ENCODE measurements around the gene BMPR2.

GRCh38 chr2:202387608-202388342 is 11.6 kb downstream of the BMPR2 start:
- TF ChIP-seq, protein P1, sequence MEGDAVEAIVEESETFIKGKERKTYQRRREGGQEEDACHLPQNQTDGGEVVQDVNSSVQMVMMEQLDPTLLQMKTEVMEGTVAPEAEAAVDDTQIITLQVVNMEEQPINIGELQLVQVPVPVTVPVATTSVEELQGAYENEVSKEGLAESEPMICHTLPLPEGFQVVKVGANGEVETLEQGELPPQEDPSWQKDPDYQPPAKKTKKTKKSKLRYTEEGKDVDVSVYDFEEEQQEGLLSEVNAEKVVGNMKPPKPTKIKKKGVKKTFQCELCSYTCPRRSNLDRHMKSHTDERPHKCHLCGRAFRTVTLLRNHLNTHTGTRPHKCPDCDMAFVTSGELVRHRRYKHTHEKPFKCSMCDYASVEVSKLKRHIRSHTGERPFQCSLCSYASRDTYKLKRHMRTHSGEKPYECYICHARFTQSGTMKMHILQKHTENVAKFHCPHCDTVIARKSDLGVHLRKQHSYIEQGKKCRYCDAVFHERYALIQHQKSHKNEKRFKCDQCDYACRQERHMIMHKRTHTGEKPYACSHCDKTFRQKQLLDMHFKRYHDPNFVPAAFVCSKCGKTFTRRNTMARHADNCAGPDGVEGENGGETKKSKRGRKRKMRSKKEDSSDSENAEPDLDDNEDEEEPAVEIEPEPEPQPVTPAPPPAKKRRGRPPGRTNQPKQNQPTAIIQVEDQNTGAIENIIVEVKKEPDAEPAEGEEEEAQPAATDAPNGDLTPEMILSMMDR (IDR thresholded peaks at IDR 0.05; ENCODE audit: low read depth, low read length, missing input control), result no peak
- TF ChIP-seq REST (IDR thresholded peaks at IDR 0.05), result no peak
- TF ChIP-seq, protein P2, sequence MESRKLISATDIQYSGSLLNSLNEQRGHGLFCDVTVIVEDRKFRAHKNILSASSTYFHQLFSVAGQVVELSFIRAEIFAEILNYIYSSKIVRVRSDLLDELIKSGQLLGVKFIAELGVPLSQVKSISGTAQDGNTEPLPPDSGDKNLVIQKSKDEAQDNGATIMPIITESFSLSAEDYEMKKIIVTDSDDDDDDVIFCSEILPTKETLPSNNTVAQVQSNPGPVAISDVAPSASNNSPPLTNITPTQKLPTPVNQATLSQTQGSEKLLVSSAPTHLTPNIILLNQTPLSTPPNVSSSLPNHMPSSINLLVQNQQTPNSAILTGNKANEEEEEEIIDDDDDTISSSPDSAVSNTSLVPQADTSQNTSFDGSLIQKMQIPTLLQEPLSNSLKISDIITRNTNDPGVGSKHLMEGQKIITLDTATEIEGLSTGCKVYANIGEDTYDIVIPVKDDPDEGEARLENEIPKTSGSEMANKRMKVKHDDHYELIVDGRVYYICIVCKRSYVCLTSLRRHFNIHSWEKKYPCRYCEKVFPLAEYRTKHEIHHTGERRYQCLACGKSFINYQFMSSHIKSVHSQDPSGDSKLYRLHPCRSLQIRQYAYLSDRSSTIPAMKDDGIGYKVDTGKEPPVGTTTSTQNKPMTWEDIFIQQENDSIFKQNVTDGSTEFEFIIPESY (IDR thresholded peaks at IDR 0.05), result no peak
- no peak for TF ChIP-seq RAD21 (IDR thresholded peaks at IDR 0.05)
- no peak for TF ChIP-seq FOXA1 (IDR thresholded peaks at IDR 0.05)
- no peak for TF ChIP-seq YY1 (IDR thresholded peaks at IDR 0.05)
- TF ChIP-seq HNF4G (IDR thresholded peaks at IDR 0.05), result no peak
- TF ChIP-seq ATF3 (IDR thresholded peaks at IDR 0.05), result no peak
- TF ChIP-seq, protein P3, sequence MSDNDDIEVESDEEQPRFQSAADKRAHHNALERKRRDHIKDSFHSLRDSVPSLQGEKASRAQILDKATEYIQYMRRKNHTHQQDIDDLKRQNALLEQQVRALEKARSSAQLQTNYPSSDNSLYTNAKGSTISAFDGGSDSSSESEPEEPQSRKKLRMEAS (IDR thresholded peaks at IDR 0.05), result no peak

Data from liver (tissue), 3 donors.